Measurements from ENCODE around the gene LAMA5. TPM values are rescaled to one million over a fixed set of nuclear protein-coding genes. Genes with fewer than 3 reads are reported as not detected.

The LAMA5 gene
- total RNA-seq, 1 experiment from 2014 or later, result 1,050 TPM

GRCh38 chr20:62308102-62308822 is 58.9 kb downstream of the LAMA5 start:
- Histone ChIP-seq H3K4me1 (peaks cover 20% of the 10 kb centered on the region), H3K36me3 (ENCODE audit: control insufficient read depth, insufficient read depth, low read length) (peaks cover 39% of the 10 kb centered on the region), H3K27me3 (replicated peaks; ENCODE audit: control insufficient read depth, insufficient read depth, low read length) (no peaks in the 10 kb centered on the region), H3K9me3 (no peaks in the 10 kb centered on the region), H3K4me3 (ENCODE audit: low read depth, low read length) (no peak overlapping the region)
- Mint-ChIP-seq H3K4me1 (ENCODE audit: low read depth, unreplicated experiment) (peaks cover 23% of the 10 kb centered on the region), H3K9me3 (ENCODE audit: unreplicated experiment) (no peaks in the 10 kb centered on the region), H3K4me3 (ENCODE audit: unreplicated experiment) (no peak overlapping the region), H3K27ac (ENCODE audit: unreplicated experiment) (peak overlapping the region; percentile 97), H3K27me3 (ENCODE audit: insufficient read depth, unreplicated experiment) (no peaks in the 10 kb centered on the region), H3K36me3 (ENCODE audit: insufficient read depth, unreplicated experiment) (peaks cover 100% of the 10 kb centered on the region)
- intact Hi-C loops (cut with micrococcal nuclease; ENCODE audit: unreplicated experiment), result loop anchor here (10.0 kb wide), 1 partner anchor 487 kb away; the partner anchor contains the start of gene MRGBP
- TSS peak; percentile 1 for BruUV-seq (replicated peaks)
- ChIA-PET POLR2A (interaction anchor here (1.0 kb wide), 1 partner anchor 241 kb away, joined by 3 read pairs; no protein-coding TSS in a partner anchor), CTCF (interaction anchor here (1.7 kb wide), 1 partner anchor 74 kb away, joined by 8 read pairs; no protein-coding TSS in a partner anchor)
- DNase-seq, result no peak
- TF ChIP-seq CTCF (IDR thresholded peaks at IDR 0.05; ENCODE audit: insufficient read depth in 1 of 2, low read depth in 1 of 2, low read length in 1 of 2, severe bottlenecking in 1 of 2, unreplicated experiment in 1 of 2), result no peak

GRCh38 chr20:62307226-62308101 is 59.6 kb downstream of the LAMA5 start:
- Mint-ChIP-seq H3K36me3 (ENCODE audit: insufficient read depth, unreplicated experiment) (peaks cover 100% of the 10 kb centered on the region), H3K9me3 (ENCODE audit: unreplicated experiment) (no peaks in the 10 kb centered on the region), H3K4me1 (ENCODE audit: low read depth, unreplicated experiment) (peaks cover 23% of the 10 kb centered on the region), H3K27me3 (ENCODE audit: insufficient read depth, unreplicated experiment) (no peaks in the 10 kb centered on the region), H3K27ac (ENCODE audit: unreplicated experiment) (peak overlapping the region; percentile 97), H3K4me3 (ENCODE audit: unreplicated experiment) (peak overlapping the region; percentile 20)
- Histone ChIP-seq H3K27me3 (replicated peaks; ENCODE audit: control insufficient read depth, insufficient read depth, low read length) (no peaks in the 10 kb centered on the region), H3K4me1 (peaks cover 20% of the 10 kb centered on the region), H3K4me3 (ENCODE audit: low read depth, low read length) (no peak overlapping the region), H3K9me3 (no peaks in the 10 kb centered on the region), H3K36me3 (ENCODE audit: control insufficient read depth, insufficient read depth, low read length) (peaks cover 35% of the 10 kb centered on the region)
- no peak for TF ChIP-seq CTCF (IDR thresholded peaks at IDR 0.05; ENCODE audit: insufficient read depth in 1 of 2, low read depth in 1 of 2, low read length in 1 of 2, severe bottlenecking in 1 of 2, unreplicated experiment in 1 of 2)
- no peak for DNase-seq
- no TSS peak for BruUV-seq (replicated peaks)
- intact Hi-C loops (cut with micrococcal nuclease; ENCODE audit: unreplicated experiment), result loop anchor here (10.0 kb wide), 1 partner anchor 487 kb away; the partner anchor contains the start of gene MRGBP
- POLR2A ChIA-PET, result no interaction called here
- CTCF ChIA-PET, result interaction anchor here (0.6 to 1.7 kb wide), 2 partner anchors 21 to 75 kb away, joined by 4 to 8 read pairs; no protein-coding TSS in a partner anchor

Measured in Caco-2 (cell line).